Measurements from ENCODE around the gene GAN.

Gene GAN

GRCh38 chr16:81314603-81315270 is at the start of gene GAN:
GAN (plus strand) TSS chr16:81314962; CDS start chr16:81315114, 152 bp downstream.
- Mint-ChIP-seq H3K36me3 (peaks cover 12% of the 10 kb centered on the region), H3K27ac (peak within 1 kb of the TSS; percentile 94), H3K4me1 (peaks cover 37% of the 10 kb centered on the region), H3K27me3 (no peaks in the 10 kb centered on the region), H3K9me3 (no peaks in the 10 kb centered on the region), H3K4me3 (peak within 1 kb of the TSS; percentile 90)
- ATAC-seq = peak; percentile 95

GRCh38 chr16:81265052-81265451 is 49.7 kb upstream of the GAN start:
- Mint-ChIP-seq H3K36me3 (no peaks in the 10 kb centered on the region), H3K9me3 (peaks cover 12% of the 10 kb centered on the region), H3K27me3 (peaks cover 24% of the 10 kb centered on the region), H3K27ac (no peak overlapping the region), H3K4me3 (no peak overlapping the region), H3K4me1 (no peaks in the 10 kb centered on the region)
- ATAC-seq = no peak

- Mint-ChIP-seq H3K4me1 (no peaks in the 10 kb centered on the region), H3K4me3 (no peak overlapping the region), H3K36me3 (no peaks in the 10 kb centered on the region), H3K27me3 (peaks cover 24% of the 10 kb centered on the region), H3K27ac (no peak overlapping the region), H3K9me3 (peaks cover 12% of the 10 kb centered on the region)
- no peak for ATAC-seq
Observed at GRCh38 chr16:81265658-81266451, 48.9 kb upstream of the GAN start.

- Mint-ChIP-seq H3K36me3 (no peaks in the 10 kb centered on the region), H3K27me3 (peaks cover 32% of the 10 kb centered on the region), H3K4me3 (no peak overlapping the region), H3K9me3 (peaks cover 12% of the 10 kb centered on the region), H3K4me1 (no peaks in the 10 kb centered on the region), H3K27ac (no peak overlapping the region)
- ATAC-seq = no peak
Observed at GRCh38 chr16:81266680-81267095, 48.1 kb upstream of the GAN start.

- Mint-ChIP-seq H3K4me1 (no peaks in the 10 kb centered on the region), H3K9me3 (peaks cover 12% of the 10 kb centered on the region), H3K27me3 (peaks cover 39% of the 10 kb centered on the region), H3K4me3 (no peak overlapping the region), H3K36me3 (no peaks in the 10 kb centered on the region), H3K27ac (no peak overlapping the region)
- no peak for ATAC-seq
Observed at GRCh38 chr16:81268509-81268908, 46.3 kb upstream of the GAN start.

GRCh38 chr16:81273223-81273950 is 41.4 kb upstream of the GAN start:
- Mint-ChIP-seq H3K27ac (no peak overlapping the region), H3K4me3 (no peak overlapping the region), H3K36me3 (no peaks in the 10 kb centered on the region), H3K4me1 (no peaks in the 10 kb centered on the region), H3K9me3 (no peaks in the 10 kb centered on the region), H3K27me3 (peaks cover 42% of the 10 kb centered on the region)
- no peak for ATAC-seq

- no peaks in the 10 kb centered on the region for H3K4me1 Mint-ChIP-seq
- no peaks in the 10 kb centered on the region for H3K9me3 Mint-ChIP-seq
- no peaks in the 10 kb centered on the region for H3K36me3 Mint-ChIP-seq
- peaks cover 30% of the 10 kb centered on the region for H3K27me3 Mint-ChIP-seq
- no peak overlapping the region for H3K4me3 Mint-ChIP-seq
- H3K27ac Mint-ChIP-seq = no peak overlapping the region
- no peak for ATAC-seq
Observed at GRCh38 chr16:81275064-81275532, 39.7 kb upstream of the GAN start.

GRCh38 chr16:81275795-81276194 is 39.0 kb upstream of the GAN start:
- ATAC-seq = no peak
- Mint-ChIP-seq H3K27ac (no peak overlapping the region), H3K27me3 (peaks cover 30% of the 10 kb centered on the region), H3K4me3 (no peak overlapping the region), H3K9me3 (no peaks in the 10 kb centered on the region), H3K4me1 (no peaks in the 10 kb centered on the region), H3K36me3 (no peaks in the 10 kb centered on the region)

- no peak overlapping the region for H3K4me3 Mint-ChIP-seq
- H3K4me1 Mint-ChIP-seq = no peaks in the 10 kb centered on the region
- no peak overlapping the region for H3K27ac Mint-ChIP-seq
- H3K36me3 Mint-ChIP-seq = no peaks in the 10 kb centered on the region
- ATAC-seq = no peak
- peaks cover 27% of the 10 kb centered on the region for H3K27me3 Mint-ChIP-seq
- H3K9me3 Mint-ChIP-seq = no peaks in the 10 kb centered on the region
Observed at GRCh38 chr16:81276323-81276722, 38.4 kb upstream of the GAN start.

GRCh38 chr16:81277541-81278080 is 37.2 kb upstream of the GAN start:
- no peaks in the 10 kb centered on the region for H3K9me3 Mint-ChIP-seq
- no peaks in the 10 kb centered on the region for H3K36me3 Mint-ChIP-seq
- H3K27ac Mint-ChIP-seq = no peak overlapping the region
- H3K4me3 Mint-ChIP-seq = no peak overlapping the region
- H3K4me1 Mint-ChIP-seq = no peaks in the 10 kb centered on the region
- peaks cover 16% of the 10 kb centered on the region for H3K27me3 Mint-ChIP-seq
- ATAC-seq = no peak

- Mint-ChIP-seq H3K4me3 (no peak overlapping the region), H3K27ac (no peak overlapping the region), H3K9me3 (no peaks in the 10 kb centered on the region), H3K27me3 (peaks cover 16% of the 10 kb centered on the region), H3K4me1 (no peaks in the 10 kb centered on the region), H3K36me3 (no peaks in the 10 kb centered on the region)
- ATAC-seq = no peak
Observed at GRCh38 chr16:81278526-81278925, 36.2 kb upstream of the GAN start.

GRCh38 chr16:81279392-81279791 is 35.4 kb upstream of the GAN start:
- Mint-ChIP-seq H3K27me3 (peaks cover 14% of the 10 kb centered on the region), H3K36me3 (no peaks in the 10 kb centered on the region), H3K4me3 (no peak overlapping the region), H3K27ac (no peak overlapping the region), H3K9me3 (no peaks in the 10 kb centered on the region), H3K4me1 (no peaks in the 10 kb centered on the region)
- ATAC-seq = no peak

- Mint-ChIP-seq H3K27ac (no peak overlapping the region), H3K36me3 (no peaks in the 10 kb centered on the region), H3K27me3 (peaks cover 4% of the 10 kb centered on the region), H3K4me3 (no peak overlapping the region), H3K4me1 (no peaks in the 10 kb centered on the region), H3K9me3 (no peaks in the 10 kb centered on the region)
- no peak for ATAC-seq
Observed at GRCh38 chr16:81280393-81280792, 34.4 kb upstream of the GAN start.

GRCh38 chr16:81283044-81283443 is 31.7 kb upstream of the GAN start:
- H3K4me3 Mint-ChIP-seq = no peak overlapping the region
- no peaks in the 10 kb centered on the region for H3K9me3 Mint-ChIP-seq
- H3K4me1 Mint-ChIP-seq = no peaks in the 10 kb centered on the region
- ATAC-seq = no peak
- H3K27me3 Mint-ChIP-seq = no peaks in the 10 kb centered on the region
- H3K36me3 Mint-ChIP-seq = no peaks in the 10 kb centered on the region
- H3K27ac Mint-ChIP-seq = no peak overlapping the region

GRCh38 chr16:81284995-81285600 is 29.7 kb upstream of the GAN start:
- no peak overlapping the region for H3K27ac Mint-ChIP-seq
- no peaks in the 10 kb centered on the region for H3K9me3 Mint-ChIP-seq
- H3K27me3 Mint-ChIP-seq = no peaks in the 10 kb centered on the region

More at GRCh38 chr16:81284995-81285600, 29.7 kb upstream of the GAN start:
- Mint-ChIP-seq H3K4me3 (no peak overlapping the region), H3K36me3 (no peaks in the 10 kb centered on the region), H3K4me1 (no peaks in the 10 kb centered on the region)
- ATAC-seq = no peak

Measured in stimulated activated memory B cell treated with anti-CD40 and anti-IgM and Interleukin-4, amounts not matched to agents 10 μg/mL and 1 μg/mL and 100 μg/mL, for 72 hours (primary cell).